GM18498 (cell line): ENCODE measurements around the gene EHMT1.

Experiments used
- ATAC-seq: cut with Tn5 transposase; IDR thresholded peaks from one replicate; pipeline ENCODE4 v1.9.1; 2021; ENCODE audit warnings: mild to moderate bottlenecking, moderate library complexity; ENCODE audit not compliant: unreplicated experiment

EHMT1 gene

GRCh38 chr9:137781906-137782585 lies 163.2 kb downstream of the EHMT1 start:
- no peak for ATAC-seq

GRCh38 chr9:137783521-137783920 lies 164.7 kb downstream of the EHMT1 start:
- no peak for ATAC-seq

GRCh38 chr9:137784046-137784445 lies 165.2 kb downstream of the EHMT1 start:
- no peak for ATAC-seq

GRCh38 chr9:137784641-137785513 lies 166.1 kb downstream of the EHMT1 start:
- ATAC-seq = no peak

- no peak for ATAC-seq
Observed at GRCh38 chr9:137785704-137786161, 166.9 kb downstream of the EHMT1 start.

GRCh38 chr9:137786511-137786920 lies 167.7 kb downstream of the EHMT1 start:
- no peak for ATAC-seq

- ATAC-seq = no peak
Observed at GRCh38 chr9:137787381-137787780, 168.6 kb downstream of the EHMT1 start.

GRCh38 chr9:137787786-137788505 lies 169.1 kb downstream of the EHMT1 start:
- no peak for ATAC-seq

- ATAC-seq = no peak
Observed at GRCh38 chr9:137788561-137789294, 169.9 kb downstream of the EHMT1 start.

GRCh38 chr9:137789295-137789895 lies 170.6 kb downstream of the EHMT1 start:
- no peak for ATAC-seq

- ATAC-seq = no peak
Observed at GRCh38 chr9:137791947-137792346, 173.1 kb downstream of the EHMT1 start.

- no peak for ATAC-seq
Observed at GRCh38 chr9:137793196-137793841, 174.5 kb downstream of the EHMT1 start.

- no peak for ATAC-seq
Observed at GRCh38 chr9:137795156-137795666, 176.4 kb downstream of the EHMT1 start.

- ATAC-seq = no peak
Observed at GRCh38 chr9:137797206-137798120, 178.7 kb downstream of the EHMT1 start.

GRCh38 chr9:137798142-137798541 lies 179.3 kb downstream of the EHMT1 start:
- ATAC-seq = no peak

GRCh38 chr9:137798901-137799629 lies 180.3 kb downstream of the EHMT1 start:
- ATAC-seq = no peak

- no peak for ATAC-seq
Observed at GRCh38 chr9:137799630-137799983, 180.8 kb downstream of the EHMT1 start.
